PC-3 (cell line): Measurements from ENCODE around the gene PYGO2. TPM values are rescaled to one million over a fixed set of nuclear protein-coding genes. Genes with fewer than 3 reads are reported as not detected.

ENCODE experiments used
- ATAC-seq: fragments of 200-7000 bp; cut with Tn5 transposase; 2 replicates; pipeline ENCODE4 v1.9.1; 2020; ENCODE audit warnings: mild to moderate bottlenecking, moderate library complexity
- BruUV-seq: library from RNA; stranded (reverse); fragments of 400-500 nt; replicated peaks from 2 replicates; lab custom pipeline; 2021; lab: Mats Ljungman, UMichigan
- CTCF ChIA-PET: fragments of 300-600 bp; sonication (Branson Sonifier 250); formaldehyde crosslinking; loops from one replicate; lab custom pipeline; 2022; ENCODE audit warnings: antibody characterized with exemption; lab: Charles Lee
- POLR2A ChIA-PET: fragments of 300-600 bp; sonication (Branson Sonifier 250); formaldehyde crosslinking; loops from one replicate; lab custom pipeline; 2022; ENCODE audit warnings: antibody characterized with exemption; ENCODE audit not compliant: unreplicated experiment; lab: Charles Lee
- DNase-seq: peaks from one replicate; pipeline ENCODE4 v3.0.0-alpha.2; 2015
- H2AFZ ChIP-seq: fragments of 300-600 bp; sonication (generic); 2 replicates; pipeline ENCODE4 v1.6.0; 2016; ENCODE audit warnings: antibody characterized with exemption, low read length
- H3F3A ChIP-seq: fragments of 300-600 bp; sonication (generic); one replicate; pipeline ENCODE4 v1.6.0; 2017; ENCODE audit warnings: antibody characterized with exemption, low read length, control low read depth, mild to moderate bottlenecking; ENCODE audit not compliant: unreplicated experiment
- H3K27ac ChIP-seq: fragments of 300-600 bp; sonication (generic); 2 replicates; pipeline ENCODE4 v1.5.1; 2016; ENCODE audit warnings: mild to moderate bottlenecking, low read length
- H3K27me3 ChIP-seq: fragments of 300-600 bp; sonication (generic); 2 replicates; pipeline ENCODE4 v1.6.1; 2016; ENCODE audit warnings: low read length, mixed read lengths
- H3K36me3 ChIP-seq: fragments of 300-600 bp; sonication (generic); 2 replicates; pipeline ENCODE4 v1.6.1; 2016; ENCODE audit warnings: low read depth, mixed run types, low read length, mixed read lengths
- H3K4me1 ChIP-seq: fragments of 300-600 bp; sonication (generic); 2 replicates; pipeline ENCODE4 v1.5.1; 2016; ENCODE audit warnings: low read length; ENCODE audit not compliant: insufficient read depth
- H3K4me2 ChIP-seq: fragments of 300-600 bp; sonication (generic); 2 replicates; pipeline ENCODE4 v1.6.0; 2016; ENCODE audit warnings: low read length
- H3K4me3 ChIP-seq: fragments of 300-600 bp; sonication (generic); 2 replicates; pipeline ENCODE4 v1.5.1; 2016; ENCODE audit warnings: mild to moderate bottlenecking, low read length, mixed read lengths
- H3K79me2 ChIP-seq: fragments of 300-600 bp; sonication (generic); 2 replicates; pipeline ENCODE4 v1.6.1; 2017; ENCODE audit warnings: low read length, mixed read lengths
- H3K9ac ChIP-seq: fragments of 300-600 bp; sonication (generic); 2 replicates; pipeline ENCODE4 v1.6.0; 2016; ENCODE audit warnings: mild to moderate bottlenecking, low read length
- H3K9me2 ChIP-seq: fragments of 300-600 bp; sonication (generic); replicated peaks from 2 replicates; pipeline ENCODE4 v1.6.1; 2016; ENCODE audit warnings: mixed run types, low read length, mixed read lengths
- H3K9me3 ChIP-seq: fragments of 300-600 bp; sonication (generic); 2 replicates; pipeline ENCODE4 v1.6.1; 2016; ENCODE audit warnings: low read length, mixed read lengths
- H4K20me1 ChIP-seq: fragments of 300-600 bp; sonication (generic); 2 replicates; pipeline ENCODE4 v1.6.1; 2016; ENCODE audit warnings: low read length, mixed read lengths
- EZH2 ChIP-seq: fragments of 300-600 bp; sonication (generic); IDR thresholded peaks from one replicate; pipeline ENCODE4 v1.6.1; 2017; ENCODE audit warnings: antibody characterized with exemption, mild to moderate bottlenecking, low read length; ENCODE audit not compliant: unreplicated experiment
- EZH2phosphoT487 ChIP-seq: fragments of 300-600 bp; sonication (generic); IDR thresholded peaks from 2 replicates; pipeline ENCODE4 v1.6.1; 2018; ENCODE audit warnings: mild to moderate bottlenecking, antibody characterized with exemption, low read length, borderline replicate concordance
- intact Hi-C: fragments of 100-400 bp; cut with micrococcal nuclease; formaldehyde crosslinking; loops from 2 replicates; pipeline ENCODE4 v1.9.0; 2023
- total RNA-seq: library from RNA; depleted of rRNA; stranded (reverse); fragments of >200 nt; gene quantifications from 2 replicates; pipeline ENCODE4 v1.2.3, GENCODE V29; 2014
- TF ChIP-seq, protein P1 (sequence below): fragments of 300-600 bp; sonication (generic); conservative IDR thresholded peaks from 2 replicates; pipeline ENCODE4 v1.5.1; 2017; ENCODE audit warnings: antibody characterized with exemption, low read depth, mild to moderate bottlenecking, low read length

The PYGO2 gene
- total RNA-seq, 1 experiment from 2014 or later = 41.7 TPM

DNA sequence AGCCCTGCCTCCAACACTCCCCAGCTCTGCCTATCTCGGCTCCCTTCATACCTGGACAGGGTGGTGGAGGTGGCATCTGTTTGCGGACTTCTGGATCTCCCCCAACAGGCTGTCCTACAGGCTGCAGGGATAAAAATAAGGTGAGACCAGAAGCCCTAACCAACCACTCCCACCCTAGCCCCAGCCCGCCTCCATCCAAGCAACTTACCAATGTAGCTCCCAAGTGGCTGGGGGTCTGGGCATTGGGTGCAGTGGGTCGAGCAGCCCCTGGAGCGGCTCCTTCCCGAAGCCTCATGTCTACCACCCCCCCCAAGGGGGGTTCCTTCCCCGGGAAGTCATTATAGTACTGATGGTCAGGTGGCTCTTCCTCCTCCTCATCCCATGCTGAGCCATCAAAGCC is 4.5 kb upstream of the PYGO2 start:
- no peak for TF ChIP-seq EZH2phosphoT487
- TF ChIP-seq, protein P1, sequence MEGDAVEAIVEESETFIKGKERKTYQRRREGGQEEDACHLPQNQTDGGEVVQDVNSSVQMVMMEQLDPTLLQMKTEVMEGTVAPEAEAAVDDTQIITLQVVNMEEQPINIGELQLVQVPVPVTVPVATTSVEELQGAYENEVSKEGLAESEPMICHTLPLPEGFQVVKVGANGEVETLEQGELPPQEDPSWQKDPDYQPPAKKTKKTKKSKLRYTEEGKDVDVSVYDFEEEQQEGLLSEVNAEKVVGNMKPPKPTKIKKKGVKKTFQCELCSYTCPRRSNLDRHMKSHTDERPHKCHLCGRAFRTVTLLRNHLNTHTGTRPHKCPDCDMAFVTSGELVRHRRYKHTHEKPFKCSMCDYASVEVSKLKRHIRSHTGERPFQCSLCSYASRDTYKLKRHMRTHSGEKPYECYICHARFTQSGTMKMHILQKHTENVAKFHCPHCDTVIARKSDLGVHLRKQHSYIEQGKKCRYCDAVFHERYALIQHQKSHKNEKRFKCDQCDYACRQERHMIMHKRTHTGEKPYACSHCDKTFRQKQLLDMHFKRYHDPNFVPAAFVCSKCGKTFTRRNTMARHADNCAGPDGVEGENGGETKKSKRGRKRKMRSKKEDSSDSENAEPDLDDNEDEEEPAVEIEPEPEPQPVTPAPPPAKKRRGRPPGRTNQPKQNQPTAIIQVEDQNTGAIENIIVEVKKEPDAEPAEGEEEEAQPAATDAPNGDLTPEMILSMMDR = no peak
- TF ChIP-seq EZH2 = no peak

DNA sequence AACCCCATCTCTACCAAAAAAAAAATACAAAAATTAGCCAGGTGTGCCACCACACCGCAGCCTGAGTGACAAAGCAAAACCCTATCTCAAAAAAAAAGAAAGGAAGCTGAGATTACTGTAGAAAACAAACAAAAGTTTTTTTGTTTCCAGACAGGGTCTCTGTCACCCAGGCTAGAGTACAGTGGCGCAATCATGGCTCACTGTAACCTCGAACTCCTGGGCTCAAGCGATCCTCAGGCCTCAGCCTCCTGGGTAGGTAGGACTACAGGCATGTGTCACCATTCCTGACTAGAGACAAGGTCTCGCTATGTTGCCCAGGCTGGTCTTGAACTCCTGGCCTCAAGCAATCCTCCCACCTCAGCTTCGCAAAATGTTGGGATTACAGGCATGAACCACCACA is 2.8 kb upstream of the PYGO2 start:
- Histone ChIP-seq H3K27ac (no peak overlapping the region), H4K20me1 (no peaks in the 10 kb centered on the region), H3K4me2 (no peak overlapping the region), H3K4me1 (peaks cover 17% of the 10 kb centered on the region), H3K9me2 (no peaks in the 10 kb centered on the region), H3K27me3 (no peaks in the 10 kb centered on the region), H3K36me3 (peaks cover 45% of the 10 kb centered on the region), H3K4me3 (no peak overlapping the region), H2AFZ (no peak overlapping the region), H3K79me2 (peaks cover 44% of the 10 kb centered on the region), H3K9ac (no peak overlapping the region), H3F3A (no peaks in the 10 kb centered on the region), H3K9me3 (no peaks in the 10 kb centered on the region)
- BruUV-seq = no TSS peak
- ChIA-PET POLR2A (no interaction called here), CTCF (interaction anchor here (0.5 to 0.7 kb wide), 2 partner anchors 53 to 56 kb away, joined by 3 to 4 read pairs; no protein-coding TSS in a partner anchor)
- ATAC-seq (no peak), DNase-seq (no peak)
- intact Hi-C loops = loop anchor here (1.0 kb wide), 1 partner anchor 8 kb away; no protein-coding TSS in a partner anchor
- TF ChIP-seq EZH2 = no peak

More for the DNA sequence above, 4.5 kb upstream of the PYGO2 start:
- ATAC-seq (no peak), DNase-seq (no peak)
- Histone ChIP-seq H4K20me1 (no peaks in the 10 kb centered on the region), H3K36me3 (peaks cover 45% of the 10 kb centered on the region), H3K9me3 (no peaks in the 10 kb centered on the region), H3K4me2 (no peak overlapping the region), H3F3A (no peaks in the 10 kb centered on the region), H3K4me1 (peaks cover 22% of the 10 kb centered on the region), H3K79me2 (peaks cover 45% of the 10 kb centered on the region), H3K9ac (no peak overlapping the region), H3K27me3 (no peaks in the 10 kb centered on the region), H3K4me3 (no peak overlapping the region), H3K27ac (no peak overlapping the region), H2AFZ (no peak overlapping the region), H3K9me2 (no peaks in the 10 kb centered on the region)
- intact Hi-C loops = no loop called here
- ChIA-PET POLR2A (no interaction called here), CTCF (no interaction called here)
- BruUV-seq = no TSS peak

DNA sequence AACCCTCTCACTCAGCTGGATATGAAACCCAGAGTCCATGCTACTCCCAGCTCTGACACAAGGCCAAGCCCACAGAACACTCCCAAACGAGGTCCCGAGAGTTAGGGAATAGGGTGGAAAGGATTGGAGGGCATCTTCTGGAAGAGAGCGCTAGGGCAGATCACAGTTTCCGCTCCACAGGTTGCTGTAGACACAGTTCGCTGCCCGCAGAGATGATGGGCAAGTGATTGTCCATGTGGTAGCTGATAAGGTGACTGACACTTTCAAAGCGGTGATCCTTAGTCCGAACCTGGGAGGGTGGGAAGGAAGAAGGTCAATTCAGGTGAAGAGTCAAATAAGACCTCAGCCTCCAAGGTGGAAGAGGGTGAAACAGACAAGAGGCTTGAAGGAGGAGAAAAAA is 2.1 kb upstream of the PYGO2 start:
- intact Hi-C loops = loop anchor here (1.0 kb wide), 1 partner anchor 9 kb away; no protein-coding TSS in a partner anchor
- no peaks in the 10 kb centered on the region for H4K20me1 ChIP-seq
- peaks cover 17% of the 10 kb centered on the region for H3K4me1 ChIP-seq
- ATAC-seq = no peak
- H3K9me2 ChIP-seq = no peaks in the 10 kb centered on the region
- no peak overlapping the region for H3K4me3 ChIP-seq
- H3K36me3 ChIP-seq = peaks cover 51% of the 10 kb centered on the region
- no peak overlapping the region for H3K4me2 ChIP-seq
- H3K27me3 ChIP-seq = no peaks in the 10 kb centered on the region
- TF ChIP-seq EZH2 = no peak
- TF ChIP-seq EZH2phosphoT487 = no peak
- no peak for DNase-seq
- no peak overlapping the region for H3K9ac ChIP-seq
- H2AFZ ChIP-seq = no peak overlapping the region
- H3F3A ChIP-seq = no peaks in the 10 kb centered on the region
- H3K27ac ChIP-seq = no peak overlapping the region
- no peaks in the 10 kb centered on the region for H3K9me3 ChIP-seq
- ChIA-PET POLR2A (no interaction called here), CTCF (no interaction called here)
- H3K79me2 ChIP-seq = peaks cover 42% of the 10 kb centered on the region
- BruUV-seq = no TSS peak
